Right forelimb (tissue), 1 donor: Measurements from ENCODE around the gene RAB20.
"Not testable (repeated sequence)": the region's sequence is repeated elsewhere in the genome, so short reads cannot be mapped to it uniquely, and the experiment has no call there.

ENCODE experiments used
- DNase-seq: peaks from one replicate; pipeline ENCODE4 v3.0.0-alpha.2; 2018

Gene RAB20

DNA sequence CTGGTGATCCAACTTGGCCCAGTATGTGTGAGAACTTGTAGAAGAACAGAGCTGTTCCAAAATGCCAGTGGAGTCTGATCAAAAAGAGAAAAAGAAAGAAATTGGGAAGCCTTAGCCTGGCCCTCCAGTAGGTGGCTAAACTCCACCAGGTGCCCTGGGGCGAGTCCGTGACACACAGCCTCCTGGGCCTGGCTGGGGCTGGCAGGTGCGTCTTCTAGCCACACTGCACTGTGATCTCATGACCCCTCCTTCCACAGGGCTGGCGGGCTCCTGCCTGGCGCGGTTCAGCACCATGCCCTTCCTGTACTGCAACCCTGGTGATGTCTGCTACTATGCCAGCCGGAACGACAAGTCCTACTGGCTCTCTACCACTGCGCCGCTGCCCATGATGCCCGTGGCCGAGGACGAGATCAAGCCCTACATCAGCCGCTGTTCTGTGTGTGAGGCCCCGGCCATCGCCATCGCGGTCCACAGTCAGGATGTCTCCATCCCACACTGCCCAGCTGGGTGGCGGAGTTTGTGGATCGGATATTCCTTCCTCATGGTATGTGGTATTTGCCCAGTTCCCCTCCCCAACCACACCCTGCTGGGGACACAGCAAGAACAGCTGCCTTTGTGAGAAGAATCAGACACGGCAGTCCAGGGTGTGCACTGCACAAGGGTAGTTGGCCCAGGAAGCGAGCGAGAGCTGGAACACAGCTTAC lies 53.7 kb downstream of the RAB20 start:
- DNase-seq: no peak

DNA sequence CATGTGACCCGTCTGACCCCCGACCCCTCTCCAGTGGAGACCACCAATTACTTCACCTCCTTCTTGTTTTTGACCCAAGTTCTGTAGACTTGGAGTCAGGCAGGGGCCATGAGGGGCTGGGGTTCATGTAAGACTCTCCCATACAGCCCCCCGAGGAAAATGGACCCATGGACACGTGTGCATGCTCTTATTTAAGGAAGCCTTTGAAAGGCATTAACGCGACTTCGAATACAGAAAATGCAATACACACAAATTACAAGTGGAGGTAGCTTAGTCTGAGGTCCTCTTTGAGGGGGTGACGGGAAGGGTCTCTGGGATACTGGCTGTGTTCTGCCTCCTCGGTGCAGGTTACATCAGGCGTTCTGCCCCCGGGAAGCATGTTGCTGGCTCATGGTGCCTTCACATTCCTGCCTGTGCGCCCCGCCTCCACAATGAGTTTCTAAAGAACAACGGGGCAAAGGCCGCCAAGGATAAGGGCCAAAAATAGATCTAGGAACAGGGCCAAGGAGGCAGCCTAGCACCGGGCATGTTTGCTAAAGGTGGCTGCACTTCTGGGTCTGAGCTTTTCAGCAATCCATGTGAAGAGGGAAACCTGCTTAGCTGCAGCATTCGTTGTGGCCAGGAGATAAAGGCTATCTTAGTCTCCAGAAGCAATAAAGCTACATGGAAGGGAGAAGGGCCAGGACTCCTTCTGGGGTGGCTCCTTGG lies 54.5 kb downstream of the RAB20 start:
- no peak for DNase-seq

GRCh38 chr13:110506396-110506795 lies 55.1 kb downstream of the RAB20 start:
- DNase-seq: no peak

GRCh38 chr13:110505594-110505993 lies 55.9 kb downstream of the RAB20 start:
- DNase-seq: no peak

DNA sequence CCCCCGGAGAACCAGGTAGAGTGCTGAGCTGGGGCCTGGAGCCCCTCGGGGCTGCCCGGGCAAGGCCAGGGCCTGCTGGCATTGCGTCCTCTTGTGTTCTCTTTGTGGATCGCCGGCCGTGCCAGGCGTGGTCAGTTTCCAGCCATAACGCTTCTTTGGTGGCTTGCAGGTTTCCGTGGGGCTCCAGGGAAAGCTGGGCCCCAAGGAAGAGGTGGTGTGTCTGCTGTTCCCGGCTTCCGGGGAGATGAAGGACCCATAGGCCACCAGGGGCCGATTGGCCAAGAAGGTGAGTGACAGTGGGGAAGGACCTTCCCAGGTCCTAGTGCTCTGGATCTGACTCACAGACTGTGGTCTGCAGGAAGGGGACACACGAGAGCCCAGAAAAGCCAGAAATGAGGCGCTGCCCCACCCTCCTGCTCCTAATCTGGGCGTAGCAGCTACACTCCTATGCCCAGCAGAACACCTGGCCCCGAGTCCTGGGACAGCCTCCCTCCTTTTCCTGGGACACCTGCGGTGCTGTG lies 57.5 kb downstream of the RAB20 start:
- no peak for DNase-seq

DNA sequence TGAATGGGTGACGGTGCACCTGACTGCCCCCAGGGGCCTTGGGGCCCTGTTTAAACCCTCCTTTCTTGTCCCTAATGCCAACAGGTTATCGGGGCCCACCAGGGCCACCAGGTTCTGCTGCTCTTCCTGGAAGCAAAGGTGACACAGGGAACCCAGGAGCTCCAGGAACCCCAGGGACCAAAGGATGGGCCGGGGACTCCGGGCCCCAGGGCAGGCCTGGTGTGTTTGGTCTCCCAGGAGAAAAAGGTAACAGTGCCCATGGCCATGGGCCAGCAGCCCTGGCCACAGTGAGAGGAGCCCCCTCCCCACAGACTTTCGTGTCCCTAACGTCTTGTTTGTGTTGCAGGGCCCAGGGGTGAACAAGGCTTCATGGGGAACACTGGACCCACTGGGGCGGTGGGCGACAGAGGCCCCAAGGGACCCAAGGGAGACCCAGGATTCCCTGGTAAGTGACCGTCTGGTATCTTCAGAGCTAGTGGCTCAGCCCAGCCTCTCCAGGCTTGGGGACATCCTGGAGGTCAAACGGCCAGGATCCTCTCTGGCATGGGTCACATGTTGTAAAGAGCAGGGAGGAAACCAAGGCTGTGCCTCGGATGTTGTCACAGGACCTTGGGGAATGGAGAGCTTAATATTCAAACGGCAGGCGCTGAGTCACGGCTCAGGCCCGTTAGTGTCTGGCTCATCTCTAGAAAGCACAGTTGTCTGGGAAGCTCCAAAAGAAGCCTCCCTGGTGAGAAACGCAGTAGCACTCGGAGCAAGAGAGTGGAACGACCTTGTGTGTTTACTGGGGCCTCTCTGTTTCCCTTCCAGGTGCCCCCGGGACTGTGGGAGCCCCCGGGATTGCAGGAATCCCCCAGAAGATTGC lies 58.3 kb downstream of the RAB20 start:
- no peak for DNase-seq

- no peak for DNase-seq
Measured at GRCh38 chr13:110501188-110501587, 60.3 kb downstream of the RAB20 start.

- DNase-seq: no peak
Measured at GRCh38 chr13:110500341-110500740, 61.2 kb downstream of the RAB20 start.

DNA sequence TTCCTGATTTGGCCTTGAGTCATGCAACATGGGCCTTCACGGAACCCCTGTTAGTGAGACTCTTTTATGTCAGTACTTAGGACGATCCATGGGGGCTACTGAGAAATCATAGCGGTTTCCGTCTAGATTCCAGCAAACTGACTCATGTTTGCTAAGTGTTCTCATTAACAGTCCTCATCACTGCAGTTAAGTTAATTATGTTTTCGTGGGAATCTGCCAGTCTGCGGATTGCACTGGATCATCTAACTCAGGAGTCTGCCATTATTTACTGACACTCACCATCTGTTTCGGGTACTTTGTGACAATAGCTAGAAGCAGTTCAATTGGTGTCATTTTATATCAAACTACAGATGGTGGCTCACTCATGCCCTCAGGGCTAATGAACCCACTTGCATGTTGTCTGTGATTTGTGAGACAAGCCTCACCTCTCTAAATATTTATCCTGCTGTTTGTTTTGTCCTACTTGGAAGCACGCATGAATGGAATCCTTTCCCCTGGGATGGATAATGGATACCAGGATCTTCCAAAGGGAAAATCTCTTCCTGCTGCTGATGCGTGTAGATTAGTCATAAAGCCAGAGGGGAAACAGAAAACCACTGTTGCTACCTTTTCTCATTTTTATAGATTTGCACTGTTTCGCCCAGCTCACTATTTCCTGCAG lies 61.8 kb downstream of the RAB20 start:
- DNase-seq: no peak

DNA sequence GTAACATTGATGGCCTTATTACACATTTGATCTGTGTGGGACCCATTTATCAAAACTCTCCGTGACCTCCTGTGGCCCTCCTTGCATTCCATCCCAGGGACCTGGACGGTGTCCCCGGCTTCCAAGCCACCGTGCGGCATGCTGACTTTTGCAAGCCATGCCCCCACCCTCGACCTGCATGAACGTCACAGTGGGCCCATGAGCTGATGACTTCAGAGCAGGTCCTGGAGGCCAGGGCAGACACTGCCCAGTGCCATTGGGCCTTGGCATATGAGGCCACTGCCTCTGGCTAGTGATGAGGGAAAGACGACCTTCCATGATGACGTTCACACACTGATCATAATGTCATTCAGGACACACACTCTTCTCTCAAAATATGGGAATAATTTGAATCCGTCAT lies 62.8 kb downstream of the RAB20 start:
- no peak for DNase-seq

DNA sequence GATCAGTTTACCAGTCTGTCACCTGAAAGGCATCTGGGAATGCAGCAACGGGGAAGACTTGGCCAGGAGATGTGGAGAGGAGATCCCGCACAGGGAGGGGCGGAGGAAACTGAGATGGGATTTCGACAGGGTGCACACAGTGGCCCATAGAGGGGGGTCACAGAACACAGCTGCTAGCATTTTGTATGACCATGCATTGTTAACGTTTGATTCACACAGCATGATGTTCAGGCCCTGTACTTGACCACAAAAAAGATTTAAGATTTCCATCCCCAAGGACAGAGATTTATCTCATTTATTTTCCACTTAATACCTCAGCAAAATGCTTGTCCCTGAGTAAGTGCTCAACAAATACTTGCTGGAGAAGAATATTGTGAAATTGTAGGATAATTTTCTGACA lies 63.2 kb downstream of the RAB20 start:
- DNase-seq: no peak

DNA sequence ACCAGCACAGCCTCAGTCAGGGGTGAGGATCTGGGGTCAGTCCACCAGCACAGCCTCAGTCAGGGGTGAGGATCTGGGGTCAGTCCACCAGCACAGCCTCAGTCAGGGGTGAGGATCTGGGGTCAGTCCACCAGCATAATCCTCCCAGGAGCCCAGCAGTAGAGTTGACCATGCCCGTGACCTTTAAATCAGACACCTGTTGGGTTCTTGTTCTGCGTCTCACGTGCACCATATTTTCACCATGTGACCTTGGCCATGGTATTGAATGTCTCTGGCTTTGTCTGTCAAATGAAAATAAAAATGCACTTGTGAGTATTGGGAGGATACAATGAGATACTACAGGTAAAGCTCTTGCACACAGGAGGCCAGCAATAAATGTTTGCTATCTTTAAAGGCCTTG lies 63.6 kb downstream of the RAB20 start:
- DNase-seq: not testable (repeated sequence)

- no peak for DNase-seq
Measured at GRCh38 chr13:110497003-110497402, 64.5 kb downstream of the RAB20 start.

DNA sequence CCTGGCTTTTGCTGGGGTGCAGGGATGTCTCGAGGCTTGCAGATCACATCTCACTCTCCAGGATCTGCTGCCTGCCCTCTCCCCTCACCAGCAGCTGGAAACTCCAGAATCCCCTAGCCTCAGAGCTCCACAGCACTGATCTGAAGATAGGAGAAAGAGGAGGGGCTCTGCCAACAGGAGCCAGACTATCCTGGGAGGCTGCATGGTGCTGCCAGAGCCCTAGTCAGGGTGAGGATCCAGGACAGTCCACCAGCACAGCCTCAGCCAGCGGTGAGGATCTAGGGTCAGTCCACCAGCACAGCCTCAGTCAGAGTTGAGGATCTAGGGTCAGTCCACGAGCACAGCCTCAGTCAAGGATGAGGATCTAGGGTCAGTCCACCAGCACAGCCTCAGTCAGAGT lies 65.2 kb downstream of the RAB20 start:
- no peak for DNase-seq

DNA sequence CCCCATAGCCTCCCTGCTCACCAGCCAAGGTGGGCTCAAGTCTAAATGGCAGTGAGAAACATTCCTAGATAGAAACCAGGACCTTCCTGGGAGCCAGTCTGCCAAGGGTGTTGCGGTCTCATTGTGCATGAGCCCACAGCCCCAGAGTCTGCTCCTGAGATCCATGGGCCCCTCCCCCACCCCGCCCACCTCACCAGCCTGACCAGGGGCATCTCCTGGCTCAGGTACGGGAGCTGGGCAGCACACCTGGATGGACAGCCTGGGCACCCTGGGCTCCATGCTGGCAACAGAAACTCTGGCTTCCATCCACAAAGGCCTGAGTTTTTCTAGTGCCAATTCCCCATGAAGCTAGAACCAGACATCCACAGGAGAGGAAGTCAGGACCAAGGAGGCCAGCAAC lies 65.6 kb downstream of the RAB20 start:
- no peak for DNase-seq

DNA sequence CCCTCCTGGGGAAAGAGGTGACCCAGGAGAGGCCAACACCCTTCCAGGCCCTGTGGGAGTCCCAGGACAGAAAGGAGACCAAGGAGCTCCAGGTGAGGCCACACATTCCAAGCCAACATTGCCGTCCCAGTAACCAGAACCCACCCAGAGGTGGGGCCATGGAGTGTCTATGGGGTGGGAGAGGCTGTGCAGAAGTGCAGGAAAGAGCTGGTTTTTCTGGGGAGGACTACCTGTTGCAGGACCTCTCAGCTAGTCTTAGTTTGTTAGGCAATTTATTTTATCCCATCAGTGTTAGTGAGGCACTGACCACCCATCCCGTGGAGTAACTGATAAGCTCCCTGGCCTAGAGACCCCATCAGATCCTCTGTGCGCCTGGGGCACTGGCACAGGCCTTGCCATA lies 66.1 kb downstream of the RAB20 start:
- DNase-seq: no peak

DNA sequence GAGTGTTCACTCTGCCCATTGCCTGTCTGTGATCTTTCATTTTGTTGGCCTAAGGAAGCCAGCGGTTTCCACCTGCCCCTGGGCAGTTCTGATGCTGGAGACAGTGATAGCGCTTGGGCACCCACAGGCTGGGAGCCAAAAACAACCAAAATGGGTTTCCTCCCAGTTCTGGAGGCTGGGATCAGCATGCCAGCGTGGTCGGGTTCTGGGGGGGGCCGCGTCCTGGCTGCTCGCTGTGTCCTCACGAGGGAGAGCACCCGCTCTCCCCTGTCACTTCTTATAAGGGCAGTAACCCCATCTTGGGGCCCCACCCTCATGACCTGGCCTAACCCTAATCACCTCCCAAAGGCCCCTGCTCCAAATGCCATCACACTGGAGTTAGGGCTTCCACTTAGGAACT lies 67.9 kb downstream of the RAB20 start:
- DNase-seq: no peak

DNA sequence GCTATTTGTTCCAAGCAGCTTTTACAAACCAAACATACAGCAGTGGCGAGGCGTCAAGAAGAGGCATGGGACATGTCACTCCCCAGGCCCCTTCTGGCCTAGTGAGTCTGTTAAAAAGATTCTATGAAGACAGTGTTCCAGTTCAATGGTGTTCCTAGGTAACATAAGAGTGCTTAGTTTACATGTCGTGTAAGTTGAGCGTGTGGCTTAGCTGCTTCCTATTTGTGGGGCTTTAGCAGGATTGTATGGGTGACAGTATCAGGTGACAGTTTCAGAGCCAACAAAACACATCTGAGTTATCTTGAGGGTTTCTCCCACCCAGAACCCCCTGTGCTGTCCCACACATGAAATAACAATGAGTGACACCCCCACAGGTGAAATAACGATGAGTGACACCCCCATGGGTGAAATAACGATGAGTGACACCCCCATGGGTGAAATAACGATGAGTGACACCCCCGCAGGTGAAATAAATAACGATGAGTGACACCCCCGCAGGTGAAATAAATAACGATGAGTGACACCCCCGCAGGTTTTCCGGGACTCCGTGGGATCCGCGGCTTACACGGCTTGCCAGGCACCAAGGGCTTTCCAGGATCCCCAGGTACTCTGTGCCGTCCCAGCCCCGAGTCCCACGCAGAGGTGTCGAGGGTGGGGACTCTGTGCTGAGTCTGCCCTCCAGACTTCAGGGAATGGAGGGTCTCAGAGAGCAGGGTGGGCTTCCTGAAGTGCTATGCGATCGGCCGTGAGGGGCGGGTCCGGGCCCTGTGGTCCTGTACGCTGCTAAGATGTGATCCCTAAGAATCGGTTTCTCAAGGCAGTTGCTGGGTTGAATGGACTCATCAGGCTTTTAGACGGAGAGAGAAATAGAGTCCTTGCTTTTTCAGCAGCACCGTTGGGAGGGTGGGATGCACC lies 68.6 kb downstream of the RAB20 start:
- no peak for DNase-seq

- no peak for DNase-seq
Measured at GRCh38 chr13:110491869-110492678, 69.4 kb downstream of the RAB20 start.

DNA sequence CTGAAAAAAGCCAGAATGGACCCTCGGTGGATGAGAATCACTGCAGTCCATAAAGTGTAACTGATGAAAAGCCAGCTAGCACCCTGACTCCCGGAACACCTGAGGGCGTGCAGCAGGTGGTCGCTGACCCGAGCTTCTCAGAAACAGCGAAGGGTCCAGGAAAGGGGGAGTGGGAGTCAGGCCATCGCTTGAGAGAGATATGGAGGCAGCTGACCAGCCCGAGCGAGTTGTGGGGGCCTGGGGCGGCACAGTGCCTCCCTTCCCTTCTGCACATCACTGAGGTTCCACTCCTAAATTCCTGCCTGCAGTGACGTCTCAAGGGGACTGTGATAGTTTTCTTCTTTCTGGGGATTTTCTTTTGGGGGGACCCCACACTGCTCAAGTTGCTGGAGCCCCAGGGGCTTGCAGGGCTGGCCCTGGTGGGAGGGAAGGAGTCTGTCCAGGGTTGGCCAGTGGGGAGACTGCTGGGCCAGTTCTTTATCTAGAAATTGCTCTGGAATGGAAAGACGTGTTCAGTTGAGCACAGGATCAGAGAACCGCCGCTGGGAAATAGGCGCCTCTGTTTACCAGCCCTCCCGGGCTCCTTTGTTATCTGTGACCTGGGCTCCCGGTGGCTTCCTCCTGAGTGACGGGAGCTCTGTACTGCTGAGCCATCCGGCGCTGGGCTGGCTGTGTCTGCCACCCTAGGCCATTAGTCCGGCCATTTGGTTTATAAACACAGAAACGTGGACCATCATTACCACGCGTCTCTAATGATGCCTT lies 71.3 kb downstream of the RAB20 start:
- DNase-seq: no peak
